Activated CD8-positive, alpha-beta memory T cell treated with anti-CD3 and anti-CD28 coated beads for 36 hours (primary cell): ENCODE results near the gene WDR4. TPM values are rescaled to one million over a fixed set of nuclear protein-coding genes. Genes with fewer than 3 reads are reported as not detected.
"Not testable (repeated sequence)": the region's sequence is repeated elsewhere in the genome, so short reads cannot be mapped to it uniquely, and the experiment has no call there.

Source experiments
- CTCF ChIA-PET: fragments of 350-600 bp; sonication (Branson Sonifier 250); formaldehyde crosslinking; loops from one replicate; lab custom pipeline; 2021; ENCODE audit warnings: antibody characterized with exemption; lab: Charles Lee
- POLR2A ChIA-PET: fragments of 350-600 bp; sonication (Branson Sonifier 250); formaldehyde crosslinking; loops from one replicate; lab custom pipeline; 2021; ENCODE audit warnings: antibody characterized with exemption; lab: Charles Lee
- total RNA-seq, 2 experiments: library from RNA; stranded (reverse); gene quantifications; one replicate each; pipeline ENCODE4 v1.2.3, GENCODE V29; 2021

The WDR4 gene
- total RNA-seq, 2 experiments from 2014 or later: 58.9 to 61.6 TPM

DNA sequence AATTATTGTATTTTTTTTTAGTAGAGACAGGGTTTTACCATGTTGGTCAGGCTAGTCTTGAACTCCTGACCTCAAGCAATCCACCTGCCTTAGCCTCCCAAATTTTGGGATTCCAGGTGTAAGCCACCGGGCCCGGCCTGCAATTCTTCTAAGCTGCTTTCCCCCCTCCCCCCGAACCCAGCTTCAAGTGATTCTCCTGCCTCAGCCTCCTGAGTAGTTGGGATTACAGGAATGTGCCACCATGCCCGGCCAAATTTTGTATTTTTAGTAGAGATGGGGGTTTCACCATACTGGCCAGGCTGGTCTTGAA, 47.1 kb downstream of the WDR4 start:
- CTCF ChIA-PET: interaction anchor here (0.9 to 2.3 kb wide), 2 partner anchors 10 to 239 kb away, joined by 3 to 11 read pairs; no protein-coding TSS in a partner anchor
- POLR2A ChIA-PET: not testable (repeated sequence)

DNA sequence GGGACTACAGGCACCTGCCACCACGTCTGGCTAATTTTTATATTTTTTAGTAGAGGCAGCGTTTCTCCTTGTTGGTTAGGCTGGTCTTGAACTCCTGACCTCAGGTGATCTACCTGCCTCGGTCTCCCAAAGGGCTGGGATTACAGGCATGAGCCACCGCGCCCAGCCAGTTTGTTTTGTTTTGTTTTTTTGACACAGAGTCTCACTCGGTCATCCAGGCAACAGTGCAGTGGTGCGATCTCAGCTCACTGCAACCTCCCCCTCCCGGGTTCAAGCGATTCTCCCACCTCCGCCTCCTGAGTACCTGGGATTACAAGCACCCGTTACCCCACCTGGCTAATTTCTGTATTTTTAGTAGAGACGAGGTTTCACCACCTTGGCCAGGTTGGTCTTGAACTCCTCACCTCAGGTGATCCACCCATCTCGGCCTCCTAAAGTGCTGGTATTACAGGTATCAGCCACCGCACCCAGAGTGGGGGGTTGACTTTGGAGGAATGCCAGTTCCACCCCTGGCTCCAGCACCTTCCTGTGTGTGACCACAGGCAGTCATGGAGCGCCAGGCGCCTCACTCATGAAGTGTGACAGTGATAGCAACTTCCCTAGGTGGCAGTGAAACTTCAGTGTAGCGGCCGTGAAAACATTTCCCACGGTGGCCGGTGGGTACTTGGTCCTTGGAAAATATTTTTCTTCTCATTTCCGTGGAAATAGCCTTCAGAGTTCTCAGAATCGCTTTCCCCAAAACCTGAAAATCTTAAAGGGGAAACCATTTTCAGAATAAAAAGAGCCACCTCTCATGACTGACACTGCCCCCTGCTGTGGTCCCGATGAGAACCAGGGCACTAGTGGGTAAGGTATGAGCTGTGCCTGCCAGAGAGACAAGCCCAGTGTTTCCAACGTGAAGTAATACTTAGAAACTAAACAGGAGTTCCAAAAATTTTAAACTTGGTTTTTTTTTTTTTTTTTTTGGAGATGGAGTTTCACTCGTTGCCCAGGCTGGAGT, 48.6 kb downstream of the WDR4 start:
- ChIA-PET CTCF (interaction anchor here (0.6 kb wide), 1 partner anchor 237 kb away, joined by 3 read pairs; no protein-coding TSS in a partner anchor), POLR2A (no interaction called here)

DNA sequence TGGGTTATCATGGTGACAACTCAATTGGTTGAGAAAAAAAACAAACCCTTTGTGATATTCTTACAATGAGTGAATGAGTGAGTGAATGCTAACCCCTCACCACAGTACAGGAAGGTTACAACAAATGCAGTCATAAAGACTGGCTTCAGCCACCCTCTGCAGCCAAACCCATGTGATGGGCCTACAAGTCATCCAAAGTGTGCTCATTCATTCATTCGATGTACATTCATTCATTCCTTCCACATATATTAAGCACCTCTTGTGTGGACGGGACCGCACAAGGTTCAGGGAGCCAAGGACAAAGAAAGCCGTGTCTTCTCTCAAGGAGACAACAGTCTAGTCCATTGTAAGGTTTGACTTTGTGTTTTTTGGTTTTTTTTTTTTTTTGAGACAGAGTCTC, 49.4 kb downstream of the WDR4 start:
- ChIA-PET CTCF (no interaction called here), POLR2A (no interaction called here)

DNA sequence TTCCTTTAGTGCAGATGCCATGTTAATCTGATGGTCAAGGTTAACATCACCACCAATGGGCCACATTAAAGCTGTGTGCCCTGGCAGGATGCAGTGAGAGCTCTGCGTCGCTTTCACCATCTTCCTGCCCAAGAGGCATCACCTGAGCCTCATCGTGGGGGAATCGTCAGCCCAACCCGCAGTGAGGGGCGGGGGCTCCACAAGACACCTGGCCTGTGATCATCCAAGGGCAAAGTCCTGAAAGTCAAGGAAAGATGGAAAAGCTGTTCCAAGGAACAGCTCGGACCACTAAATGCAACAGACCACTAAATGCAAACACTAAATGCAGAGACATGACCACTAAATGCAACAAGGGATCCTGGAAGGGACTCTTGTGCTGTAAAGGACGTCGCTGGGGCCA, 49.9 kb downstream of the WDR4 start:
- ChIA-PET POLR2A (no interaction called here), CTCF (interaction anchor here (2.0 kb wide), 1 partner anchor 236 kb away, joined by 7 read pairs; no protein-coding TSS in a partner anchor)

DNA sequence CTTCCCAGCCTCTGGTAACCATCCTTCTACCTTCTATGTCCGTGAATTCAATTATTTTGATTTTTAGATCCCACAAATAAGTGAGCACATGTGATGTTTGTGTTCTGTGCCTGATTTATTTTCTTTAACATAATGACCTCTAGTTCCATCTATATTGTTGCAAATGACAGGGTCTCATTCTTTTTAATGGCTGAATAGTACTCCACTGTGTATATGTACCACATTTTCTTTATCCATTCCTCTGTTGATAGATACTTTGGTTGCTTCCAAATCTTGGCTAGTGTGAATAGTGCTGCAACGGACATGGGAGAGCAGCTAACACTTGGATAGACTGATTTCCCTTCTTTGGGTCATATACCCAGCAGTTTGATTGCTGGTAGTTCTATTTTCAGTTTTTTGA, 51.8 kb downstream of the WDR4 start:
- POLR2A ChIA-PET: no interaction called here
- CTCF ChIA-PET: interaction anchor here (2.0 kb wide), 1 partner anchor 234 kb away, joined by 7 read pairs; no protein-coding TSS in a partner anchor

GRCh38 chr21:42820616-42821465, 58.5 kb downstream of the WDR4 start:
- ChIA-PET POLR2A (no interaction called here), CTCF (interaction anchor here (4.1 kb wide), 1 partner anchor 227 kb away, joined by 15 read pairs; no protein-coding TSS in a partner anchor)

- POLR2A ChIA-PET: interaction anchor here (0.7 kb wide), 1 partner anchor 11 kb away, joined by 3 read pairs; no protein-coding TSS in a partner anchor
- CTCF ChIA-PET: interaction anchor here (4.1 kb wide), 1 partner anchor 227 kb away, joined by 15 read pairs; no protein-coding TSS in a partner anchor
Measured at GRCh38 chr21:42819861-42820615, 59.3 kb downstream of the WDR4 start.

- ChIA-PET CTCF (interaction anchor here (0.7 to 4.1 kb wide), 5 partner anchors 18 to 231 kb away, joined by 3 to 15 read pairs (median 3); no protein-coding TSS in a partner anchor), POLR2A (no interaction called here)
Measured at GRCh38 chr21:42818328-42818749, 61.0 kb downstream of the WDR4 start.

DNA sequence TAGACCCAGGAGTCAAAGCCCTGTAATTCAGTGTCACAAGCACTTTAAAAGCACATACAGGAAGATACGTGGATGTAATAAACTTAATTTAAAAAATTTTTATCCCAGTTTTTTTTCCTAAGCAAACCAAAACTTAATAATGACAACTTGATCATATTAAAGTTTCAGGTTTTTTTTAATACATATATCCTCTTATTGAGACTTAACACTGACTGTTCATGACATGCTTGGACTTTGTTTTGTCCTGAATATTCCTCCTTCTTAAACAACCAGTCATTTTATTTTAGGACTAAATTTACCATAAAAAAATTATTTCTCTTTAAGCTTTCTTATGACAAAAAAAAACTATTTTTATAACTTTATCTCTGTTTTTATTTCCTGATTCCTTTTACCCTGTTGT, 64.1 kb downstream of the WDR4 start:
- ChIA-PET CTCF (no interaction called here), POLR2A (no interaction called here)

- CTCF ChIA-PET, POLR2A ChIA-PET: not testable (repeated sequence)
Measured at GRCh38 chr21:42812528-42813241, 66.7 kb downstream of the WDR4 start.

- ChIA-PET CTCF (no interaction called here), POLR2A (no interaction called here)
Measured at GRCh38 chr21:42811960-42812359, 67.4 kb downstream of the WDR4 start.

DNA sequence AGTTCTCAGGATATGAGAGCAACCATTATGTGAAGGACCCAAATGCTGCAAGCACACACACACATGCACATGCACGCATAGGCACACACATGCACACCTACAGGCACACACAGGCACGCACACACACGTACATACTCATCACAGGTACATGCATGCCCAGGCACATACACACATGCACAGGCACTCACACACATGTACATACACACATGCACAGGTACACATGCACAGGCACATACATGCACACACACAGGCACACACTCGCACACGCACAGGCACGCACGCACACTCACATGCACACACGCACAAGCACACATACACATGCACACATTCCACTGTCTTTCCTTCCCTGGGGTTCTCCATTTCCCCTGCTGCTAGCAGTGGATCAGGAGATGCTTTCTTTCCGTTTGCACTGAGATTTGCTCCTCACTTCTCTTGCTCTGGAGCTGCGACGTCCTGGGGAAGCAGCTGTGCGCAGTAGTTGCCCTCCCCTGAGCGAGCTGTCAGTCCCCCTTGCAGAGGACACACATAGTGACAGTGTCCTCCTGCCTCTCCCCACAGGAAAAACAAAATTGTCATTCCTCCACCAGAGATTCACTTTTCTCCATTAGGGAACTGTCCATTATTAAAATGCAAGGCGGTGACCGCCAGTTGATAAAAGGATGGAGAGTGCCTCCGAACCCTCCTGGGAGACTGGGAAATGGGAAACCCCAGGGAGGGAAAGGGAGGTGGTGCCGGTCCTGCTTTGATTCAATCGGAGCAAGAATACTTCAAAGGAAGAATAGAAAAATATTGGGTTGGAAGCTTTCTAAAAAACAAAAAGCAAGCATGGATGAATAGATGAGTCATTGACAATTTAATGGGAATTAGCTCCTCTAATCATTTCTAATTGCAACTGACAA, 69.5 kb downstream of the WDR4 start:
- ChIA-PET CTCF (no interaction called here), POLR2A (interaction anchor here (0.6 kb wide), 1 partner anchor 10 kb away, joined by 3 read pairs; no protein-coding TSS in a partner anchor)

DNA sequence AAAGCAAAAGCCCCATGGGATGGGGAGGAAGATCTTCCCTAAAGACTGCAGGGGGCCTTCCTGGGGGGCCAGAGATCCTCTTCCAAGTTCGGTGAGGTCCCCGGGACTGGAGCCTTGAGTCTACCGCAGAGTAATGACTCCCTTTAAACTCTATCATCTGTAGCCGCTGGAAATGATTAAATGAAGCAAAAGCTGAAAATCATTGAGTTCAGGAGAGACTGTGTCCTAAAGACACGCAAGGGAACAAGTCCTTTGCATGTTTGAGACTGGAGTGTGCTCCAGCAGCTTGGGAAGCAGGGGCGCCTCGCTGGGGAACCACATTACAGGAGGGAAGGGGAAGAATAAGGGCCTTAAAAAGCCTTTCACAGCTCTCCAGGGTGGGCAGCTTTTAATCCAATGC, 70.2 kb downstream of the WDR4 start:
- ChIA-PET CTCF (no interaction called here), POLR2A (interaction anchor here (0.6 kb wide), 1 partner anchor 11 kb away, joined by 3 read pairs; no protein-coding TSS in a partner anchor)

DNA sequence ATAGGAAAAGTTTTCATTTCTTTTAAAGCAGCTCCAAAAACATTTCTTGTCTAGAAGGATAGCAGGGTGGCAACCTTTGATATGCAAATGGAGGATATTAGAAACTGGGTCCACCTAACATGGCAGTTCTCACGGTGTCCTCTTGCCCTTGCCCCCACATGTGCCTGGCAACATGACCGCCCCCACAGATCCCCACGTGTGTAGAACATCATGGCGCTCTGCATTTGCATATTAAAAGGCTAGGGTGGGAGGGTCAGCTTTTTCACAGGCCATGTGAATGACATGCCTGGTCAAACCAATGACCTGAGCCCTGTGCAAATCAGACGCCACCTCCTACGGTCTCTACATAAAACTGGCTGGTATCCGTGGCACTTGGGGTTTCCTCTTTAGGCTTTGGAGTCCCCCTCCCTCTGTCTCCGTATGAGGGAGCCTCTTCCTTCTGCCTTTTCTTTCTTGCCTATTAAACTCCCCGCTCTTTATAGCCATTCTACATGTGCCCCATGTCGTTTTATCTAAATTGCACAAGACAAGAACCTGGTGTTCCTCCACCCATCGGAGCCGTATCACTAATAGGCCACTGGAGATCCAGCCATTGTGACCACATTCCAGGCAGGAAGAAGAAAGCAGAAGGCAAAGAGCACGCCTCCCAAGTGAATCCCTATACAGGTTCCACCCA, 71.3 kb downstream of the WDR4 start:
- ChIA-PET CTCF (no interaction called here), POLR2A (no interaction called here)

- CTCF ChIA-PET, POLR2A ChIA-PET: not testable (repeated sequence)
Measured at GRCh38 chr21:42807293-42807895, 71.9 kb downstream of the WDR4 start.

GRCh38 chr21:42806509-42807140, 72.7 kb downstream of the WDR4 start:
- ChIA-PET POLR2A (no interaction called here), CTCF (no interaction called here)
